Fibroblast of lung (primary cell): ENCODE data around the gene LINC01488. TPM values are rescaled to one million over a fixed set of nuclear protein-coding genes. Genes with fewer than 3 reads are reported as not detected.

Experiments used
- DNase-seq, 2 donors: peaks; one replicate each; pipeline versions ENCODE4 v3.0.0 to v3.0.0-alpha.2; 2010; ENCODE audit warnings: low read depth in 2 of 2
- H2AFZ ChIP-seq: 2 replicates; pipeline ENCODE4 v1.5.1; 2012; ENCODE audit warnings: low read length, control low read depth, inconsistent platforms
- H3K27ac ChIP-seq: 2 replicates; pipeline ENCODE4 v1.5.1; 2011; ENCODE audit warnings: low read length, control low read depth; ENCODE audit not compliant: insufficient read depth
- H3K27me3 ChIP-seq: 2 replicates; pipeline ENCODE4 v1.5.1; 2011; ENCODE audit warnings: mild to moderate bottlenecking, low read length; ENCODE audit not compliant: control insufficient read depth, insufficient read depth
- H3K36me3 ChIP-seq: 2 replicates; pipeline ENCODE4 v1.5.1; 2011; ENCODE audit warnings: low read length; ENCODE audit not compliant: control insufficient read depth, insufficient read depth
- H3K4me1 ChIP-seq: 2 replicates; pipeline ENCODE4 v1.5.1; 2011; ENCODE audit warnings: low read length; ENCODE audit not compliant: control insufficient read depth, insufficient read depth; ENCODE audit errors: extremely low read depth
- H3K4me2 ChIP-seq: 2 replicates; pipeline ENCODE4 v1.5.1; 2011; ENCODE audit warnings: low read length, control low read depth; ENCODE audit not compliant: insufficient read depth; ENCODE audit errors: extremely low read depth
- H3K4me3 ChIP-seq, 4 experiments: fragments of 200-600 bp in 1 of 4; sonication (generic) in 1 of 4; replicated peaks in 1 of 4; 2 replicates each; pipeline ENCODE4 v1.5.1; 2011 to 2016; ENCODE audit warnings: low read length in 4 of 4, low read depth in 3 of 4, mild to moderate bottlenecking in 3 of 4, control low read depth in 2 of 4, inconsistent platforms in 1 of 4, mixed read lengths in 1 of 4; ENCODE audit not compliant: insufficient read depth in 1 of 4; ENCODE audit errors: control extremely low read depth in 1 of 4
- H3K79me2 ChIP-seq: 2 replicates; pipeline ENCODE4 v1.5.1; 2012; ENCODE audit warnings: mild to moderate bottlenecking, low read length, inconsistent platforms; ENCODE audit not compliant: control insufficient read depth, insufficient read depth
- H3K9ac ChIP-seq: 2 replicates; pipeline ENCODE4 v1.5.1; 2011; ENCODE audit warnings: mild to moderate bottlenecking, low read length, control low read depth; ENCODE audit not compliant: insufficient read depth
- H3K9me3 ChIP-seq: 2 replicates; pipeline ENCODE4 v1.5.1; 2012; ENCODE audit warnings: low read depth, low read length; ENCODE audit not compliant: control insufficient read depth, insufficient read depth
- H4K20me1 ChIP-seq: 2 replicates; pipeline ENCODE4 v1.5.1; 2011; ENCODE audit warnings: low read length; ENCODE audit not compliant: control insufficient read depth, insufficient read depth; ENCODE audit errors: extremely low read depth
- EZH2 ChIP-seq: IDR thresholded peaks from 2 replicates; pipeline ENCODE4 v1.5.1; 2012; ENCODE audit warnings: low read length, control low read depth, mild to moderate bottlenecking; ENCODE audit errors: missing control alignments
- polyA plus RNA-seq, 2 donors: library from polyadenylated mRNA; depleted of rRNA in 1 of 2; stranded (reverse) in 1 of 2; unstranded in 1 of 2; fragments of >200 nt; gene quantifications; 2 replicates each; pipeline ENCODE4 v1.2.1, GENCODE V29; 2011 to 2012; ENCODE audit warnings: missing spikeins in 1 of 2
- total RNA-seq: library from RNA; depleted of rRNA; stranded (reverse); fragments of >200 nt; gene quantifications from 2 replicates; pipeline ENCODE4 v1.2.1, GENCODE V29; 2014
- TF ChIP-seq, protein P1 (sequence below), 2 donors: IDR thresholded peaks in 1 of 2; conservative IDR thresholded peaks in 1 of 2; 1 replicate in 1 of 2; 2 replicates in 1 of 2; pipeline ENCODE4 v1.5.1; 2011 to 2012; ENCODE audit warnings: low read length in 2 of 2, control low read depth in 1 of 2, inconsistent platforms in 1 of 2, low read depth in 1 of 2, mild to moderate bottlenecking in 1 of 2

The LINC01488 gene
- total and polyA plus RNA-seq, 2 donors (not counting 1 experiment from before 2014, with no cell fraction given): not detected

DNA sequence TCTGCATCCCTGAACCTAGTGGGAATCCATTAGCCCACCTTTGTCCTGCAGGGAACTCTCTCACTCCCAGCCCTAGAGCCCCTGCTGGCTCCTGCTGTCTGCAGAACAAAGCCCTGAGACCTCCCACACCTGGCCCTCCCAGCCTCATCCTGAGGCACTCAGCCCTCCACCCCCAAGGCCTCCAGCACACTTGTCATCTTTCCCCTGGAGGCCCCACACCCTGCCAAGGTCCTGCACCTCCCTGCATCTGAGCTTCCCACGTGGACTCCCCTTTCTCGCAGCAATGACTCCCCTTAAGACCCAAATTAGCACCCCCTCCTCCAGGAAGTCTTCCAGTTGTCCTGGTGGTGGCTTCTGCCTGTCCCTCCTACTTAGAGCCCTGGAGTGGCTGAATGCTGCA lies 42.3 kb upstream of the LINC01488 start:
- H3K4me3 ChIP-seq: no peak overlapping the region
- no peak overlapping the region for H3K27ac ChIP-seq
- no peak overlapping the region for H3K4me2 ChIP-seq
- no peaks in the 10 kb centered on the region for H3K36me3 ChIP-seq
- H3K9me3 ChIP-seq: no peaks in the 10 kb centered on the region
- no peak overlapping the region for H3K9ac ChIP-seq
- H4K20me1 ChIP-seq: no peaks in the 10 kb centered on the region
- TF ChIP-seq, protein P1, sequence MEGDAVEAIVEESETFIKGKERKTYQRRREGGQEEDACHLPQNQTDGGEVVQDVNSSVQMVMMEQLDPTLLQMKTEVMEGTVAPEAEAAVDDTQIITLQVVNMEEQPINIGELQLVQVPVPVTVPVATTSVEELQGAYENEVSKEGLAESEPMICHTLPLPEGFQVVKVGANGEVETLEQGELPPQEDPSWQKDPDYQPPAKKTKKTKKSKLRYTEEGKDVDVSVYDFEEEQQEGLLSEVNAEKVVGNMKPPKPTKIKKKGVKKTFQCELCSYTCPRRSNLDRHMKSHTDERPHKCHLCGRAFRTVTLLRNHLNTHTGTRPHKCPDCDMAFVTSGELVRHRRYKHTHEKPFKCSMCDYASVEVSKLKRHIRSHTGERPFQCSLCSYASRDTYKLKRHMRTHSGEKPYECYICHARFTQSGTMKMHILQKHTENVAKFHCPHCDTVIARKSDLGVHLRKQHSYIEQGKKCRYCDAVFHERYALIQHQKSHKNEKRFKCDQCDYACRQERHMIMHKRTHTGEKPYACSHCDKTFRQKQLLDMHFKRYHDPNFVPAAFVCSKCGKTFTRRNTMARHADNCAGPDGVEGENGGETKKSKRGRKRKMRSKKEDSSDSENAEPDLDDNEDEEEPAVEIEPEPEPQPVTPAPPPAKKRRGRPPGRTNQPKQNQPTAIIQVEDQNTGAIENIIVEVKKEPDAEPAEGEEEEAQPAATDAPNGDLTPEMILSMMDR (conservative IDR thresholded peaks at IDR 0.05 in 1 of 2, IDR thresholded peaks at IDR 0.05 in 1 of 2; ENCODE audit: low read depth in 1 of 2, low read length in 2 of 2): no peak
- TF ChIP-seq EZH2: no peak
- peaks cover 18% of the 10 kb centered on the region for H3K4me1 ChIP-seq
- no peaks in the 10 kb centered on the region for H3K79me2 ChIP-seq
- H2AFZ ChIP-seq: no peak overlapping the region
- no peaks in the 10 kb centered on the region for H3K27me3 ChIP-seq
- no peak for DNase-seq

DNA sequence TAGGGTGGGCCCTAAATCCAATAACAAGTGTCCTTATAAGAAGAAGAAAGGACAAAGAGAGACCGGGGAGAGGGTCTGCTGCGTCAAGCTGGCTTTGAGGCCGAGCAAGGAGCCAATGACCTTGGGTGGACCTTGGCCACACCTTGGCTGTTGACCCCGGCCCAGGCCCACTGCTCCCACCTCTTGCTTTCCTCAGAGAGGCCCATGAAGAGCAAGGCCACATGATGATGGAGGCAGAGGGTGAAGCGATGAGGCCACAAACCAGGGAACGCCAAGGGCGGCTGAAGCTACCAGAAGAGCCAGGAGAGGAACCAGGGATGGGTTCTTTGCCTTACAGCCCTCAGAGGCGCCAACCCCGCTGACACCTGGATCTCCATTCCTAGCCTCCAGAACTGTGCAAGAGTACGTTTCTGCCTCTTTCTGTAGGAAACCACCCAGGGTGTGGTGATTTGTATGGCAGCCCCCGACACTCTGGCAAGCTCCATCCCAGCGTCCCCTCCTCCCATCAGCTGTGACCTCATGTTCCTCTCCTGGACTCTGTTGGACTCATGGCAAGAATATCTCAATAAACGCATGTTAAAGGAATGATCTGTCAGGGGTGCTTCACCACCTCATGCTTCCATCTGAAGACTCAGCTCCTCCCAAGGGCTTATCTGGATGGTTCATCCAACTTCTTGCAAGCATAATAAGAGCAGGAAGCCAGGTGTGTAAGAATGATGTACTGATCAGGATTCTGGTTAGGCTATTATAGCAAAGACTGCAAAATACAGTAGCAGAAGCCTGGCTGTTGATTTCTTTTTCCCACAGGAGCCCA lies 41.6 kb upstream of the LINC01488 start:
- H3K4me3 ChIP-seq: no peak overlapping the region
- no peaks in the 10 kb centered on the region for H3K79me2 ChIP-seq
- no peak overlapping the region for H3K9ac ChIP-seq
- peak in 1 of 2 donors; percentile 27 for DNase-seq
- no peaks in the 10 kb centered on the region for H3K36me3 ChIP-seq
- H3K27me3 ChIP-seq: no peaks in the 10 kb centered on the region
- no peaks in the 10 kb centered on the region for H3K9me3 ChIP-seq
- H2AFZ ChIP-seq: no peak overlapping the region
- no peak overlapping the region for H3K27ac ChIP-seq
- H3K4me1 ChIP-seq: peaks cover 20% of the 10 kb centered on the region
- no peak overlapping the region for H3K4me2 ChIP-seq
- no peaks in the 10 kb centered on the region for H4K20me1 ChIP-seq
- TF ChIP-seq, protein P1 (conservative IDR thresholded peaks at IDR 0.05 in 1 of 2, IDR thresholded peaks at IDR 0.05 in 1 of 2; ENCODE audit: low read depth in 1 of 2, low read length in 2 of 2): no peak
- TF ChIP-seq EZH2: no peak

DNA sequence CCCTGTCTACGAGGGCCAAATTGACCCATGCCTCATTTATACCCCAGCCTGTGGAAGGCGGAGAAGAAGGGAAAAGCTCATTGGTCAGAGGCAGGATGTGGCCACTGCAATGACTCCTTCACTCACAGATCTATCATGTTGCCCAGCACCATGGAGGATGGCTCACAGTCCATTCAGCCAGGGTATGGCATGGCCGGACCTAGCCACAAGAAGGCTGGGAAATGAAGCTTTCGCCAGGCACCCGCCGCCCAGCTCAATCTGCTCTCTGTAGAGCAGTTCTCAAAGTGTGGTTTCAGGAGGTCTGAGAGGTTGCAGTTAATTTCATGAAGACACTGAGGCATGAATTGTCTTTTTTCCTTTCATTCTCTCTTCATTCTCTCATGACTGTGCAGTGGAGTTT lies 40.6 kb upstream of the LINC01488 start:
- DNase-seq: no peak
- Histone ChIP-seq H3K4me3 (no peak overlapping the region), H3K4me1 (peaks cover 20% of the 10 kb centered on the region), H3K4me2 (no peak overlapping the region), H3K27ac (no peak overlapping the region), H3K79me2 (no peaks in the 10 kb centered on the region), H2AFZ (no peak overlapping the region), H4K20me1 (no peaks in the 10 kb centered on the region), H3K9me3 (no peaks in the 10 kb centered on the region), H3K9ac (no peak overlapping the region), H3K27me3 (no peaks in the 10 kb centered on the region), H3K36me3 (no peaks in the 10 kb centered on the region)
- no peak for TF ChIP-seq EZH2
- TF ChIP-seq, protein P1 (conservative IDR thresholded peaks at IDR 0.05 in 1 of 2, IDR thresholded peaks at IDR 0.05 in 1 of 2; ENCODE audit: low read depth in 1 of 2, low read length in 2 of 2): no peak
